IgD-negative memory B cell (primary cell): ENCODE data around the gene BICDL2. TPM values are rescaled to one million over a fixed set of nuclear protein-coding genes. Genes with fewer than 3 reads are reported as not detected.
A peak's percentile ranks its signal among the peaks of the same experiment; 100 is the strongest.

ENCODE experiments used
- H3K27ac Mint-ChIP-seq, 3 donors: one replicate each; pipeline ENCODE4 v1.8.0; 2020 to 2022; ENCODE audit warnings: mild to moderate bottlenecking in 3 of 3, mixed read lengths in 3 of 3, moderate library complexity in 1 of 3
- H3K27me3 Mint-ChIP-seq: one replicate; pipeline ENCODE4 v1.8.0; 2021; ENCODE audit warnings: mixed read lengths
- H3K36me3 Mint-ChIP-seq: one replicate; pipeline ENCODE4 v1.8.0; 2020; ENCODE audit warnings: mild to moderate bottlenecking, mixed read lengths
- H3K4me1 Mint-ChIP-seq, 3 donors: one replicate each; pipeline ENCODE4 v1.8.0; 2020 to 2022; ENCODE audit warnings: mixed read lengths in 3 of 3, mild to moderate bottlenecking in 1 of 3
- H3K4me3 Mint-ChIP-seq, 4 donors: one replicate each; pipeline ENCODE4 v1.8.0; 2020 to 2022; ENCODE audit warnings: mild to moderate bottlenecking in 4 of 4, mixed read lengths in 4 of 4, moderate library complexity in 3 of 4
- H3K9me3 Mint-ChIP-seq, 3 donors: one replicate each; pipeline ENCODE4 v1.8.0; 2020 to 2021; ENCODE audit warnings: mixed read lengths in 3 of 3, mild to moderate bottlenecking in 1 of 3
- polyA plus RNA-seq: library from polyadenylated mRNA; unstranded; fragments of 300-500 nt; fragmentation: Illumina TruSeq; gene quantifications from one replicate; pipeline ENCODE4 v1.2.3, GENCODE V29; 2021

BICDL2 gene
- polyA plus RNA-seq, 1 donor from 2014 or later = not detected

DNA sequence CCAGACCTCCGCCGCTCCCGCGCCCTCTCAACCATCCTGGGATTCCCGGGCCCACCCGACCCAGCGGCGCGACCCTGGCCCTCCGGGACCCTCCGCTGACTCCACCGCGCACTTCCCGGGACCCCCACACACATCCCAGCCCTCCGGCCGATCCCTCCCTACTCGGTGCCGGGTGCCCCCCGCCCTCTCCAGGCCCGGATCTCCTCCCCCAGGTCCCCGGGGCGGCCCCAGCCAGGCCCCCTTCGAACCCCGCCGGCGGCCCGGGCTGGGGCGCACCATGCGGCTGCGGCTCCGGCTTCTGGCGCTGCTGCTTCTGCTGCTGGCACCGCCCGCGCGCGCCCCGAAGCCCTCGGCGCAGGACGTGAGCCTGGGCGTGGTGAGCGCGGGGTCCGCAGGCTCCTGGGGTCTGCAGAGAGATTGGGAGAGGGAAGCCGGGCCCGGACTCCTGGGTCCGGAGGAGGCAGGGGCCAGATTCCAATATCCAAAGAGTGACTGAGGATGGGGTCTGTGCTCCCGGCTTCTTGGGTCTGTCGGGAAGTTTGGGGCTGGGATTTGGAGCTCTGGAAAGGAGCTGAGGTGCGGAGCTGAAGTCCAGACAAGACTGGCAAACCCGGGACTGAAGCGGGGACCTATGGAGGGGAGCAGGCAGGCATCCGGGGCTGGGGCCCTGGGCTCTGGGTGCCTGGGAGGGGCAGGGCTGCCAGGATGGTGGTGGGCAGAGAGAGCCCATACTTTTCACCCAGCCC, 10.1 kb upstream of the BICDL2 start:
- Mint-ChIP-seq H3K4me1 (peaks cover 5 to 7% (median 5%) of the 10 kb centered on the region in 3 donors), H3K36me3 (no peaks in the 10 kb centered on the region), H3K27me3 (peaks cover 33% of the 10 kb centered on the region), H3K27ac (no peak overlapping the region), H3K9me3 (no peaks in the 10 kb centered on the region), H3K4me3 (peak overlapping the region in 3 of 4 donors; percentile 25 to 45 (median 45))

DNA sequence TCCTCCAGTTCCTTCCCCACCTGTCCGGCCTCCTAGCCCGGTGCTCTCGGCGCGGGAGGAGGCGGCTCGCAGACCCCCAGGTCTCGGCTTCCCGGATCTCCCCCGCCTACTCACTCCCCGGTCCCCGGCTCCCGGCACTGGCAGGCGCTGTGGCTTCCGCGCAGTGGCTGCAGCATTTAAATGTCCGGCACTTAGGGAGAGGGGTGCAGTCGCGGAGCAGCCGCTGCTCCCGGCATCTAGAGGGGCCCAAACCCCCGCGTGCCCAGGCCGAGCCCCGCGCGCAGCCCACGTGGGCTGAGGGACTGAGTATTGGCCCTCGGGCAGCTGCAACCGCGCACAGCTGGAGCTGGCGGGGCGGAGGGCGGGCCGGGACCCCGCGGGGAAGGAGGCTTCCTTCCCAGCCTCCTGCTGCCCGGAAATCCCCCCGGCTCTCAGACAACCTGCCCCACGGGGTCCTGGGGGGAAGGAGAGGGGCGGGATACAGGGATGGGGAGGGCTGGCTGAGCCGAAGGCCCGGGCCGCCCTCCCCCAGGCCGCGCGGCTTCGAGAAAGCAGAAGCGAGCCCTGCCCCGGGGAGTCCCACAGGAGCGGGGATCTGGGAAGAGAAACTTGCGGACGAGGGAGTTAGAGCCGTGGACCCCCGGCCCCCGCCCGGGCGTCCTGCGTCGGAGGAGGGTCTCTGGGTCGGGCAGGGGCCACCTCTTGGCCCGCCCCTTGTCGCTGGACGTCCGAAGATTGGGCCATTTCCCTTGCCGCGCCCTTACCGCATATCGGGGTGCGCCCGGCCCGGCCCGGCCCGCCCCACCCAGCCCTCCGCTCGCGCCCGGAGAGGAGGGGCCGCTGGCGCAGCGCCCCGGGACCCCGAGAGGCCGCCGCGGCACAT, 9.3 kb upstream of the BICDL2 start, which contains the start of gene MMP25:
MMP25 (plus strand) TSS at position 804 of the 883 bp plus-strand sequence. CDS start 357 bp downstream, outside the sequence.
- Mint-ChIP-seq H3K9me3 (no peaks in the 10 kb centered on the region), H3K36me3 (no peaks in the 10 kb centered on the region), H3K27ac (no peak within 1 kb of the TSS), H3K4me1 (peaks cover 5 to 7% (median 5%) of the 10 kb centered on the region in 3 donors), H3K4me3 (peak within 1 kb of the TSS; percentile 80 to 93 (median 88)), H3K27me3 (peaks cover 35% of the 10 kb centered on the region)

DNA sequence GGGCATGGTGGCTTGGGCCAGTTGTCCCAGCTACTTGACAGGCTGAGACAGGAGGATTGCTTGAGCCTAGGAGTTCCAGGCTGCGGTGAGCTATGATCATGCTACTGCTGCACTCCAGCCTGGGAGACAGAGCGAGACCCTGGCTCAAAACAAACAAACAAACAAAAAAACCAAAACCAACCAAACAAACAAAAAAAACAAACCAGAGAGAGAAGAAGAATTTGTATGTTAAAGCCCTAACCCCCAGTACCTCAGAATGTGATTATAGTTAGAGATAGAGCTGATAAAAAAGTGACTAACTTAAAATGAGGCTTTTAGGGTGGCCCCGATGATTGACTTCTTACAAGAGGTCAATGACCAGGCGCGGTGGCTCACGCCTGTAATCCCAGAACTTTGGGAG, 8.0 kb upstream of the BICDL2 start:
- Mint-ChIP-seq H3K9me3 (no peaks in the 10 kb centered on the region), H3K4me3 (peak overlapping the region; percentile 75 to 93 (median 82)), H3K36me3 (no peaks in the 10 kb centered on the region), H3K4me1 (peaks cover 5 to 7% (median 5%) of the 10 kb centered on the region in 3 donors), H3K27ac (peak overlapping the region in 1 of 3 donors; percentile 20), H3K27me3 (peaks cover 41% of the 10 kb centered on the region)

DNA sequence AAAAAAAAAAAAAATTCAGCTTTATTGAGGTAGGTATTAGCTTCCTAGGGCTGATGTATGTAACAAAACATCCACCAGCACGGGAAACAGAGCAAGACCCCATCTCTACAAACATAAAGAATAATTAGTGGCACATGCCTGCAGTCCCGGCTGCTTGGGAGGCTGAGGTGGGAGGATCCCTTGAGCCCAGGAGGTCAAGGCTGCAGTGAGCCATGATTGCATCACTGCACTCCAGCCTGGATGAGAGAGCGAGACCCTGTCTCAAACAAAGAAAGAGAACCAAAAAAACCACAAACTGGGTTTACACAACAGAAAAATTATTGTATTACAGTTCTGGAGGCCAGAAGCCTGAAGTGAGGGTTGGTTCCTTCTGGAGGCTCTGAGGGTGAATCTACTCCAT, 5.6 kb upstream of the BICDL2 start:
- Mint-ChIP-seq H3K27ac (no peak overlapping the region), H3K4me3 (peak overlapping the region in 2 of 4 donors; percentile 17 to 29), H3K4me1 (peaks cover 3 to 10% (median 5%) of the 10 kb centered on the region in 3 donors), H3K27me3 (peaks cover 41% of the 10 kb centered on the region), H3K36me3 (no peaks in the 10 kb centered on the region), H3K9me3 (no peaks in the 10 kb centered on the region)

DNA sequence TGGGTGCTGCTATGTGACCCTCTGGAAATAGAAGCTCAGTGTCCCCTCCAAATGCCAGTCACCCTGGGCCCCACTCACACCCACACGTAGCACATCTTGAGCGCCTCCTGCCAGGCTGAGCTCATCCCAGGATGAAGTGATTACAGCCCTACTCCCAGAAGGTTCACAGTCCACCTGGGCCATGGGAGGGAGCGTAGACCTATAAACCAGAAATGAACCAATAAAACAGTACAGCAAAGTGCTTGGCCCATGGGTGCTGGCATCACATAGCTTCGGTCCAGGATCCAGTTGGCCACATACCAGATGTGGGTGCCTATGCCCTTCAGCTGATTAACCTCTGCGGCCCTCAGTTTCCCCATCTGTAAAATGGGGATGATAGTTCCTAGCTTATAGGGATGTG, 2.2 kb upstream of the BICDL2 start:
- no peak overlapping the region for H3K4me3 Mint-ChIP-seq
- H3K36me3 Mint-ChIP-seq = no peaks in the 10 kb centered on the region
- no peaks in the 10 kb centered on the region for H3K9me3 Mint-ChIP-seq
- peaks cover 44% of the 10 kb centered on the region for H3K27me3 Mint-ChIP-seq
- peaks cover 0 to 12% (median 3%) of the 10 kb centered on the region in 3 donors for H3K4me1 Mint-ChIP-seq
- H3K27ac Mint-ChIP-seq = no peak overlapping the region

DNA sequence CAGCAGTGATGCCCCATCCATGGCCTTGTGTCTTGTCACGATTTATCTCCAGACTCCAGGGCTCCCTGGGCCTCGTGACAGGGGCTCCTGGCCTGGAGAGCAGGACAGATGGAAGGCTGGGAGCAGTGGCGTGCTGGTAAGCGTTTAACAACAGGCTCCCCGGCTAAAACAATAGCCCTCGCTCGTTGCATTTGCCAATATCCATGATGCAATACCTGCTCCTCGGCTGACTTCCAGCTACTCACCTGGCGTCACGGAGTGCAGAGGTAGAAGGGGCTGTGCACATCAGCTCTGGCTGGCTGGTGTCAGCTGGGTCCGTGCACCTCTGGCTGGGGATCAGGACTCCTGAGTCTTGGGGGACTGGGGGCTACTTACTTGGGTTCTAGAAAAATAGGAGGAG, 1.5 kb upstream of the BICDL2 start:
- peaks cover 46% of the 10 kb centered on the region for H3K27me3 Mint-ChIP-seq
- no peak overlapping the region for H3K27ac Mint-ChIP-seq
- H3K36me3 Mint-ChIP-seq = no peaks in the 10 kb centered on the region
- peaks cover 0 to 11% (median 3%) of the 10 kb centered on the region in 3 donors for H3K4me1 Mint-ChIP-seq
- peak overlapping the region in 1 of 4 donors; percentile 12 for H3K4me3 Mint-ChIP-seq
- no peaks in the 10 kb centered on the region for H3K9me3 Mint-ChIP-seq

DNA sequence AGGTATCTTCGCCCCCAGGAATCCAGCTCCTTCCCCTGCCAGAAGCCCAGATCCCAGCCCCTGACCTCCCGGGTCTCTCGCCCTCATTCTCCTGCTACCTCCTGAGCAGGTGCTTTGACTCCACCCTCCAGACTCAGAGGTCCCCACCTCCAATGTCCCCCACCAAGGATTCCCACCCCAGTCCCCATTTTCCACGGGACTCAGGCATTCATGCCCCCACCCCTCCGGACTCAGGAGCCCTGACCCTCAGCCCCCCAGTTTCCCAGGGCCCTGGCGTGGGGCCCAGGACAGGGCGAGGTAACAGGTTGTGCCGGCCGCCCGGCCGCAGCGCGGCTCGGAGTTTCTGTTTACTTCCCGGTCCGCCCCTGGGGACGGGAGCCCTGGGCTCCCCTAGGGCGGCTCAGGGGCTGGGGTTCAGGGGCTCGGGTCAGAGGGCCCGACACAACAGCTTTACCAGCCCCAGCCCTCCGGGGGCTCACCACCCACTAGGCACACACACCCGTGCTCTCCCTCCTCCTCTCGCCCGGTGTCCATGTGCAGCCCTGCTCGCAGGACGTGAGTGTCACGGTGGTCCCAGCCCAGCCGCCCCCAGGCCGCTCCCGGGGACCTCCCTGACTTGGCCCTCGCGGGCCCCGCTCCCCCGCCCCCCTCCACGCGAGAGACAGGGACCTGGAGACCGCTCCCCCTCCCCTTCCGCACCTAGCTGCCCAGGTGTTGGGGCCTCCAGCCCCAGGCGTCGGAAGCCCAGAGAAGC, 595 bp downstream of the BICDL2 start:
- no peak overlapping the region for H3K27ac Mint-ChIP-seq
- H3K9me3 Mint-ChIP-seq = no peaks in the 10 kb centered on the region
- peaks cover 3% of the 10 kb centered on the region for H3K36me3 Mint-ChIP-seq
- peaks cover 0 to 11% (median 5%) of the 10 kb centered on the region in 3 donors for H3K4me1 Mint-ChIP-seq
- H3K4me3 Mint-ChIP-seq = peak overlapping the region in 2 of 4 donors; percentile 25 to 55
- H3K27me3 Mint-ChIP-seq = peaks cover 53% of the 10 kb centered on the region

DNA sequence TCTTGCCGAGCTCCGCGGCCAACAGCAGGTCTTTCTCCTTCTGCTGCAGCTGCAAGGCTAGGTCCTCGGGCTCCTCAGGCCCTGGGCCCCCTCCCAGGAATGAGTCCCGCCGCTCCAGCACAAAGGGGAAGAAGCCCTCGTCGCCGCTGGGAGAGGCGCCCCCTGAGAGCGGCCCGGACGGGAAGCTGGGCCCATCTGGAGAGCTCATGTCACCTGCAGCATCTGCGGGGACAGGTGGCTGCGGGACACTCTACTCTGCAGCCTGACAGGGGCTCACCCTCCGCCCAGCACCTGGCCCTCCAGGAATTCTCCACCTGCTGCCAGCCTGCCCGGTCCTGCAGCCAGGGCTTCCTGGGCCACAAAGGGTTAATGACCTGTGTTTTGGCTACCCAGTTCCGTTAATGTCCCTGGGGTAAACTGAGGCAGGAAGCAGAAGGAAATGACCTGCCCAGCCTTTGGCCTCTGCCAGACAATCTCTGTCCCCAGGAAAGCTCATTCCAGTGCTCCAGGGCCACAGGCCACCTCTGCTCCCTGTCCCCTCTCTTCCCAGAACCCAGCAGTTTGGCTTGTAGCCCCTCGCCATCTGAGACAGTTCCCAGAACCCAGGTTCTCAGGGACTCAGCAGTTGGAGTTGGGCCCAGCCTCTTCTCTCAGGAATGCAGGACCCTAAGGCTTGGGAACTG, 1.3 kb downstream of the BICDL2 start:
- H3K9me3 Mint-ChIP-seq = no peaks in the 10 kb centered on the region
- H3K4me1 Mint-ChIP-seq = peaks cover 0 to 11% (median 5%) of the 10 kb centered on the region in 3 donors
- peak overlapping the region in 1 of 3 donors; percentile 31 for H3K27ac Mint-ChIP-seq
- peaks cover 3% of the 10 kb centered on the region for H3K36me3 Mint-ChIP-seq
- peaks cover 55% of the 10 kb centered on the region for H3K27me3 Mint-ChIP-seq
- peak overlapping the region in 1 of 4 donors; percentile 55 for H3K4me3 Mint-ChIP-seq

DNA sequence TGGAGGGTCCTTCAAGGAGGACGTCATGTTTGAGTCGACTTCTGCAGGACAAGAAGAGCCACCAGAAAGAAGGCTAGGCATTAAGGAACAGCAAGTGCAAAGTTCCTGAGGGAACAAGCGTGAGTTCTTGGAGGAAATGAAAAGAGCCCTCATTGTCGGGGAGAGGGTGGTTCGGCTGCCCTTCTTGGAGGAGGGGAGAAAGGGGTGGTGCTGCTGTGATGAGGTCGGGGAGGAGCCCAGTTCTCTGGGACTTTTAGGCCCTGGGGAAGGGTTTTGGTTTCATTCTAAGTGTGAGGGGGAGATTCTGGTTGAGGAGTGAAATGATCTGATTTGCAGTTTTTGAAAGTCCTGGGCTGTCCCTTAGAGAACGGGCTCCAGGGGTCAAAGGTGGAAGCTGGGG, 4.1 kb downstream of the BICDL2 start:
- peak overlapping the region in 1 of 4 donors; percentile 15 for H3K4me3 Mint-ChIP-seq
- H3K27me3 Mint-ChIP-seq = peaks cover 56% of the 10 kb centered on the region
- peaks cover 3% of the 10 kb centered on the region for H3K36me3 Mint-ChIP-seq
- H3K27ac Mint-ChIP-seq = no peak overlapping the region
- peaks cover 0 to 15% (median 14%) of the 10 kb centered on the region in 3 donors for H3K4me1 Mint-ChIP-seq
- no peaks in the 10 kb centered on the region for H3K9me3 Mint-ChIP-seq

DNA sequence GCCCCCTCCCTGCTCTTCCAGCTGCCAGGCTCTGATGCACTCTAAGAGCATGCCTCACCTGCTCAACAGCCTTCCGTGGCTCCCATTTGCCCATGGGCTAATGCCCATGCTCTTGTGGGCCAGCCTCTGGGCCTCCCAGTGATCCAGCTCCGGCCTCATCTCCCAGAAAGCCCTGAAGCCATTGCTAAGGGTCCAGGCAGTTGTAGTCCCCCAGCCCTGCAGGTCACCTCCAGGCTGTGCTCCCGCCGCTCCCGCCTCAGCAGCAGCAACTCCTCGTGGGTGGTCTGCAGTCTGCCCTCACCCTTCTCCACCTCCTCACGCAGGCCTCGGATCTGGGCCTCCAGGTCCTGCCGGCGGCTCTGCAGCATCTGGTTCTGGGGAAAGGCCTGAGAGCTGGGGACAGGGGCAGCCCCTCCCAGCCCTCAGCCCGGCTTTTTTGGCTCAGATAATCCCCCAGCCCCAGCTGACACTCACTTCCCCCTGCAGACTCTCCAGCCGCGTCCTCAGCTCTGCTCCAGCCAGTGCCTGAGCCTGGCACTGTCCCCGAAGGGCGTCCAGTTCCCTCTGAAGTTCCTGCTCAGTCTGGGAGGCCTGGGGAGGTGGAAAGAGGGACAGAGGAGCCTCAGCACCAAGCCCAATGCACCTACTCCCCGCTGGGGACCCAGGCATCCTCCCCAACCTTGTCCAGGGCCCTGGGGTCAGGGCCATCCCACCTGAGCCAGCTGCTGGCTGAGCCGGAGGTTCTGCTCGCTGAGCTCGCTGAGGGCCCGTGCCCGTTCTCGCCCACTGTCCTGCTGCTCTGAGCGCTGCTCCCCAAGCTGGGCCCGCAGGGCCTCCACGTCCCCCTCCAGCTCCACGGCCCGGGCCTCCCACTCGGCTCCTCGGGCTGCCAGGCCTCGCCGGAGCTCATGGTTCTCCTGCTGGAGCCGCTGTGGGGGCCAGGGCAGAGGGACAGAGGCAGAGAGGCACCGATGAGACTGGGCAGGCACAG, 6.2 kb downstream of the BICDL2 start:
- Mint-ChIP-seq H3K36me3 (peaks cover 7% of the 10 kb centered on the region), H3K27ac (peak overlapping the region in 1 of 3 donors; percentile 40), H3K9me3 (no peaks in the 10 kb centered on the region), H3K4me1 (peaks cover 0 to 12% (median 11%) of the 10 kb centered on the region in 3 donors), H3K27me3 (peaks cover 48% of the 10 kb centered on the region), H3K4me3 (peak overlapping the region in 2 of 4 donors; percentile 48 to 61)

DNA sequence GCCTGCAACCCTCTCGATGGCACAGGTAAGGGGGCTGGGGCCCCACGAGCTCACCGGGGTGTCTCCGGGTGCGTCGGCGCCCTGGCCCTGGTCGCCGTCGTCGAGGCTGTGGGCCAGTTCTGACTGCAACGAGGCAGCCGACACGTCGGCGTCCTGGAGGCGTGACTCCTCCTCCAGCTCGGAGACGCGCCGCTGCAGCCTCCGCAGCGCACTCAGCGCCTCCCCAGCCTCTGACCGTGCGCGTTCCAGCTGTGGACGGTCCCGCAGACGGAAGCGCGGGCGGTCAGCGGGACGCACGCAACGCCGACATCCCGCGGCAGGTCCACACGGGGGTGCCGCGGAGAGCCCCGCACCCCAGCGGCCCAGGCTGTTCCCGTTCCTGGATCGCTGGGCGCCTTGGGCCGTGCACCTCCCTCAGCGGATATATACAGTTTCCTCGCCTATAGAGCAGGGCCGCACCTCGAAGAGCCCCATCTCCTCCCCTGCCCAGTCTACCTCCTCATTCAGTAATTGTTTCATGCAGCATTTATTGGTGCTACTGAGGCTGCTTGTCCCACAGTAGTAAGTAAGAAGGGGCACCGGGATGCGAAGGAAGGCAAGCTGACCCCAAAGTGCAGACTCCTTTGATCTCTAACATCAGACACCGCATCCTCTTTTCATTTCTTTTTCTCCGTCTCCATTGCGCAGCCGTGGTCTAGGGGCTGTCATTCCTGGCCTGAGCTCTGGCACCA, 7.1 kb downstream of the BICDL2 start:
- H3K27ac Mint-ChIP-seq = peak overlapping the region in 1 of 3 donors; percentile 40
- peaks cover 0 to 11% (median 10%) of the 10 kb centered on the region in 3 donors for H3K4me1 Mint-ChIP-seq
- peaks cover 7% of the 10 kb centered on the region for H3K36me3 Mint-ChIP-seq
- H3K9me3 Mint-ChIP-seq = no peaks in the 10 kb centered on the region
- H3K4me3 Mint-ChIP-seq = peak overlapping the region; percentile 48 to 84 (median 70)
- H3K27me3 Mint-ChIP-seq = peaks cover 41% of the 10 kb centered on the region

DNA sequence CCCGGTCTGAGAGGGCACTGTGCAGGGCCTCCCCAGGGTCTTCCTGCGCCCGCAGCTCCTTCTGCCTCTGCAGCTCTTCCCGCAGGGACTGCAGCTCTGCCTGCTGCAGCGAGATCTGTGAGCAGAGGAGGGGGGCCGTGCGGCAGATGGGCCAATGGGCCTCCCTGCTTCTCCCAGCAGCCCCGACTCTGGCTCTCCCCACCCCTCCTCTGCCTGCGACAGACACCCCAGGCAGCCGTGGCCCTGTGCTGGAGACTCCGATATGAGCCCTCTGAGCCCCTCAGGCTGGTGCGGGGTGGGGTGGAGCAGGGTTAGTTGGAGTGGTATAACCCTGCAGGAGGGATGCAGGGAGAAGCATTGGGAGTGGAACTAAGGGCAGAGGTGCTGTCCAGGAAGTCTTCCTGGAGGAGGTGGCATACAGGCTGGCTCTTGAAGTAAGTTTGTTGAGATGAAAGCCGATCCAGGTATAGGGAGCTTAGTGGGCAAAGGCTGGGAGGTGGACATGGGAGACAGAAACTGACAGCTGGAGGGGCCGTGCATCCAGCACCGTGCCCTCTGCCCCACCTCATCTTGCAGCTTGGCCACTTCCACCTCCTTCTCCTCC, 7.9 kb downstream of the BICDL2 start:
- H3K36me3 Mint-ChIP-seq = peaks cover 9% of the 10 kb centered on the region
- no peaks in the 10 kb centered on the region for H3K9me3 Mint-ChIP-seq
- no peak overlapping the region for H3K27ac Mint-ChIP-seq
- peak overlapping the region in 2 of 4 donors; percentile 83 to 84 for H3K4me3 Mint-ChIP-seq
- peaks cover 6 to 14% (median 12%) of the 10 kb centered on the region in 3 donors for H3K4me1 Mint-ChIP-seq
- H3K27me3 Mint-ChIP-seq = peaks cover 34% of the 10 kb centered on the region
